NOMO-1 treated with DMSO at 0.1 percent for 48 hours (cell line): Measurements from ENCODE around the gene TMEM156.
"Not testable (repeated sequence)": the region's sequence is repeated elsewhere in the genome, so short reads cannot be mapped to it uniquely, and the experiment has no call there.

ENCODE experiments used
- DNase-seq: peaks from one replicate; lab custom pipeline; 2025; ENCODE audit not compliant: unreplicated experiment; lab: John Stamatoyannopoulos, UW

Gene TMEM156

GRCh38 chr4:38993683-38994082 lies 38.5 kb downstream of the TMEM156 start:
- DNase-seq = no peak

- DNase-seq = no peak
Measured at GRCh38 chr4:38990241-38990640, 42.0 kb downstream of the TMEM156 start.

- DNase-seq = no peak
Measured at GRCh38 chr4:38989487-38989886, 42.7 kb downstream of the TMEM156 start.

GRCh38 chr4:38988353-38988752 lies 43.9 kb downstream of the TMEM156 start:
- DNase-seq = peak; percentile 72

GRCh38 chr4:38987491-38987890 lies 44.7 kb downstream of the TMEM156 start:
- DNase-seq = no peak

GRCh38 chr4:38985410-38986100 lies 46.7 kb downstream of the TMEM156 start:
- DNase-seq = peak; percentile 49

- DNase-seq = no peak
Measured at GRCh38 chr4:38983787-38984598, 48.2 kb downstream of the TMEM156 start.

GRCh38 chr4:38983291-38983690 lies 48.9 kb downstream of the TMEM156 start:
- no peak for DNase-seq

- DNase-seq = no peak
Measured at GRCh38 chr4:38982361-38983095, 49.7 kb downstream of the TMEM156 start.

- DNase-seq = peak; percentile 24
Measured at GRCh38 chr4:38980903-38981676, 51.1 kb downstream of the TMEM156 start.

- peak; percentile 2 for DNase-seq
Measured at GRCh38 chr4:38979511-38980230, 52.5 kb downstream of the TMEM156 start.

- no peak for DNase-seq
Measured at GRCh38 chr4:38979081-38979480, 53.1 kb downstream of the TMEM156 start.

GRCh38 chr4:38976308-38976707 lies 55.9 kb downstream of the TMEM156 start:
- DNase-seq = no peak

- no peak for DNase-seq
Measured at GRCh38 chr4:38968668-38969067, 63.5 kb downstream of the TMEM156 start.

- no peak for DNase-seq
Measured at GRCh38 chr4:38967260-38968095, 64.7 kb downstream of the TMEM156 start.

GRCh38 chr4:38965866-38966265 lies 66.3 kb downstream of the TMEM156 start:
- no peak for DNase-seq

GRCh38 chr4:38964942-38965775 lies 67.0 kb downstream of the TMEM156 start:
- DNase-seq = no peak

GRCh38 chr4:38959248-38959647 lies 73.0 kb downstream of the TMEM156 start:
- DNase-seq = not testable (repeated sequence)
